Erythroblast (primary cell): ENCODE data around the gene COPS6.

Source experiments
- GATA1 ChIP-seq: IDR thresholded peaks from 2 replicates; pipeline ENCODE4 v1.6.1; 2011; ENCODE audit warnings: low read depth, mild to moderate bottlenecking, control low read depth, low read length, moderate library complexity
- POLR2A ChIP-seq: IDR thresholded peaks from 2 replicates; pipeline ENCODE4 v1.6.1; 2011; ENCODE audit warnings: mild to moderate bottlenecking, low read length

DNA sequence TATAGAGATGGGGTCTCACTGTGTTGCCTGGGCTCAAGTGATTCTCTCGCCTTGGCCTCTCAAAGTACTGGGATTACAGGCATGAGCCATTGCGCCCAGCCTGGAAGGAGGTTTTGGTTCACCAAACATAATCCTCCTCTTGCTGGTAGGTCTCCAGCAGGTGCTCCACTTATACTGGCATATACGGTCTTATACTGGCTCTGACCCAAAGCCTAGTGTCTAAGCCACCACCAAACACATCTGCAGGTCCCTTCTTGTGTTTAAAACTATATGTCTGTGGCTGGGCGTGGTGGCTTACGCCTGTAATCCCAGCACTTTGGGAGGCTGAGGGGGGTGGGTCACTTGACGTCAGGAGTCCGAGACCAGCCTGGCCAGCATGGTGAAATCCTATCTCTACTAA lies 43.4 kb downstream of the COPS6 start:
- TF ChIP-seq POLR2A (no peak), GATA1 (no peak)
